Measurements from ENCODE around the gene MKKS. TPM values are rescaled to one million over a fixed set of nuclear protein-coding genes. Genes with fewer than 3 reads are reported as not detected.
"Not testable (repeated sequence)": the region's sequence is repeated elsewhere in the genome, so short reads cannot be mapped to it uniquely, and the experiment has no call there.

MKKS gene
- polyA plus RNA-seq, 4 donors: 32.0 to 40.4 (median 38.6) TPM

GRCh38 chr20:10417218-10417617 lies 16.8 kb downstream of the MKKS start:
- DNase-seq (ENCODE audit: low read depth in 4 of 4, low spot score in 3 of 4): not testable (repeated sequence)

DNA sequence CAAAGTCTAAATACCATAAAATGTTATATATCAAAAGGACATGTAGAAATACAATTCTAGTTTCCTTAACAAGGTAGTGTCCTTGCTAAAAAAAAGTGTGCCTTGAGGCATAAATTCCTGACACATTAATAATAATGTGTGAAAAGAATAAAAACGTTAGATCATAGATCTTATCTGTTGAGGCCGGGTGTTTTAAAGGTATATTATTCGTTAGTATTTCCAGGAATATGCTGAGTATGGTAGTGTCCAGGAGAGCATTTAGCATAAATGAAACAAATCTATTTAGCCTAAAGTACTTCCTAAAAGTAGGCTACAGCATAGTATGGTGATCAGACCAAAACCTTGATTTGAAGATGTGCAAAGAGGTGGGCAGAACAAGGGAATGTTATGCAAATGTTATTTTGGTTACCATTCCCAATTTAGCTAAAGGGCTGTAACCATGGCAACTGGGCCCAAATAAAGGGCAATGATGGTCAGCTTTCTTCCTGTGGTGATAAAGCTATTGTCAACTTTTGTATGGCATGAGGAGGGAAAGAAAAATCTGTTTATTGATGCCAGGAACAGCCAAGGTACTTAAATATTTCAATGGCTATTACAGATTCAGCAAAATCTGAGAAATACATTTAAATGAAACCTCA lies 18.9 kb downstream of the MKKS start:
- DNase-seq (ENCODE audit: low read depth in 4 of 4, low spot score in 3 of 4): no peak

DNA sequence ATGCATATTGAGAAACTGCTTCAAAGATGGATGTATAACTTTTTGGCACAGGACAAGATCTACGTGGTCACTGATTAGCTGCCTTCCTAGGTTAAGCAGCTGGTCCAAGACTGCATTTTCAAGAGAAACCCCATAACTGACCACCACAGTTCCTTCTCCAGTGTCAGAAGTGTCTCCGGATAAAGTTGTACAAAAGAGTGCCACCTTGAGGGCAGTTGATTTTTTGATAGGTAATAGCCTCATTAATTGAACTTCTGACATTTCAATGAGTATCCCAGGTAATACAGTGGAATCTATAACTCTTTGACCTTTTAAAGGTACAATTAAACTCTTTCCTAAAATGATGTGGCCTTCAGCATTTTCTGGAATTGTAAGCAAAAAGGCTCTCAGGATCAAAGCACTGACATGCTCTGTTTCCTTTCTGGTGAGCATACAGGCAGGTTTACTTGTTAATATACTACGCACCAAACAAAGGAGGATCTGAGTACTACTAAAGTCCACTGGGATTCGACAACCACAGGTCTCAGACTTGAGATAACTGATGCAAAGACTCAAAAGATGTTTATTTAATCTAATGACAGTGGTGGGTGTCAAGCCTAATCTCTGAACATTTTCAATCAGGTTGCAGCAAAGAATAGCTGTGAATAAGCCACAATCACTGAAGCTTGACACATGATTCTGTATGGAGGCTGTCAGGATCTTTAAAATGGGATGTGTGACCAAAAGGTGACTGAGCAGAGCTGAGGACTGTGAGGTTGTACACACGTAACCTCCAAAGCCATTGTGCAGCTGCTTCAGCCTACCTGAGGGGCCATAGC lies 21.2 kb downstream of the MKKS start:
- DNase-seq (ENCODE audit: low read depth in 4 of 4, low spot score in 3 of 4): no peak

DNA sequence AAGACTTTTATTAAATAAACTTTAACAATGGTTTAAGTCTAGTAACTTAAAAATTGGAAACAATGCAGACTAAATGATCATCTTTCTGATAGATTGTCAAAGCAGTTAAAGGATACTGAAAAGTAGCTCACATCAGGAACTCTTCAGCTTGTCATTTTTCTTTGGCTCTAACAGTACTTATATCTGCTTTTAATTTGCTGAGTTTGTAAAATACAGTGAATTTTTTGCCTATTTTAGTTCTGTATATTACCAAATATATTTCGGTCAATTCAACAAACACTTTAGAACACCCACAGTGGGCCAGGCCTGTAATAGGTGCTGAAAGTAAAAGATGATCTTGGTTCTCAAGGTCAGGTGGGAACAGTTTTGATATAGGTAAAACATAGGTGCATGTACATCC lies 22.3 kb downstream of the MKKS start:
- DNase-seq (ENCODE audit: low read depth in 4 of 4, low spot score in 3 of 4): no peak

DNA sequence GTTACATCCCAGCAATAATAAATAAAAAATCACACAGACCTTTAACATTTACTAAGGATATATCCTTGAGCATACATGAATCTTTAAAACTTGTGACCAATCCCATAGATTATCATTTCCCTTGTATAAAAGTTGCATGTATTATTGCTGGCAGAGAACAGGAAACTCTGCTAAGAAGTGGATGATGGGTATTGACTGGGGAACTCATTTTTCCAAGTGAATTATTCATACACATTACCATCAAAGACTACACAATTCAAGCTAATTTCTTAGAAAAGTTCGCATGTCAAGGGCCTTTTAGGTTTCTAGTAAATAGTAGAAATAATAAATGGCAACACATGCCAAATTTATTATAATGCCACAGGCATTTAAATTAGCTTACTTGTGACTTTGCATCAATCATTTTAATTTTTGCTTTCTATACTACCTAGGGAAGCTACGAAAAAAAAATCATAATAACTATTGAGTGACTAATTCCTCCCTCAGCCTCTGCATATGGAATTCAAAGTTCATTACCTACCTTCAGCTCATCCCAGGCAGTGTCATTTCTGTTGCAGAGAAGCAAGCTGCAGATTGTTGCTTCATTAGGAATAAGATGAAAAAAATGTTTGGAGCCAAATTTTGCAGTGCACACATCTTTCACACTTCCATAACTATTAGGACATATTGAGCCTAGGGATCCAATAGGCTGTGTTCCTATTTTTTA lies 25.8 kb downstream of the MKKS start:
- DNase-seq (ENCODE audit: low read depth in 4 of 4, low spot score in 3 of 4): no peak

- DNase-seq (ENCODE audit: low read depth in 4 of 4, low spot score in 3 of 4): no peak
These were observed 29.0 kb downstream of the MKKS start for GRCh38 chr20:10404959-10405530.

DNA sequence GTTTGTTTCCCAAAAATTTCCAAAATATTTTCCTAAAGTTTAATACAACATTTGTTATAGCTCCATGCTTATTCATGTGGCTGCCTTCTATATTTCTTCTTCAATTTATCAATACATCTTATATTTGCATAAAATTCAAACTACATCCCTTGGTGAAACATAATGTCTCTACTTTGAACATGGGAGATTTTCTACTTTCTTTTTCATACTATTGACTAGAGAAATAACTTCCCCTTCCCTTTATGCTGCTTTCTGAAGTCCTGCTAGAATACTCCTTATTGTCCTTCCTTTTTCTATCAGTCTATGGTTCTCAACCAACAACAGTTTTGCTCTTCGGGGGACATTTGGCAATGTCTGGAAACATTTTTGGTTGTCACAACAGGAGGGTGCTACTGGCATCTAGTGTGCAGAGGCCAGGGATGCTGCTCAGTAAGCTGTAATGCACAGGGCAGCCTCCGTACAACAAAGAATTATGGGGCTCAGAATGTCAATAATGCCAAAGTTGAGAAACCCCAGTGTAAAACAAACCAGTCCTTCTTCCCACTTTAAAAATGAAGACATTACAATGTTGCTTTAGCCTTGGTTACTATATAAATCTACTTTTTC lies 29.9 kb downstream of the MKKS start:
- no peak for DNase-seq (ENCODE audit: low read depth in 4 of 4, low spot score in 3 of 4)

DNA sequence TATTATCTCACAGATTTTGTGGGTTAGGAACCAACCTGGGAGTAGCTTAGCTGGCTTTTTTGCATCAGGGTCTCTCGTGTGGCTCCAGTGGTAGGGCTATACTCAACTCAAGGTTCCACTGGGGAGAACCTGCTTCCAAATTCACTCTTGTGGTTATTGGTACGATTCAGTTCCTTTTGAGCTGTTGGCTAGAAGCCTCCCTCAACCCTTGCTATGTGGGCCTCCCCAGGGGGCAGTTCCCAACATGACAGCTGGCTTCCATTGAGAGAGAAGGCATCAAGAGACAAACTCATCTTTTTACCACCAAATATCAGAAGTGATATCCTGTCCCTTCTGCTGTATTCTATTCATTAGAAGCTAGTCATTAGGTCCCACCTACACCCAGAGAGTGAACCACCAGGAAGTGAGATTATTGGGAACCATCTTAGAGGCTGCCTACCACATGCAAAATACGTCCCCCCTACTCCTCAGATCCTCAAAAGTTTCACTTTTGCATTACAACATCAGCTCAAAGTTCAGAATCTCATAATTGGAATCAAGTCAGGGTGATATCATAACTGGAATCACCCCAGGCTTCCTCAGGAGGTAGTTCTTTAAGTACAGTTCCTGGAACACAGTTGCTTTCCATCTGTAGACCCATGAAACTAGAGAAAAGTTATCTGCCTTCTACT lies 30.9 kb downstream of the MKKS start:
- DNase-seq (ENCODE audit: low read depth in 4 of 4, low spot score in 3 of 4): no peak

DNA sequence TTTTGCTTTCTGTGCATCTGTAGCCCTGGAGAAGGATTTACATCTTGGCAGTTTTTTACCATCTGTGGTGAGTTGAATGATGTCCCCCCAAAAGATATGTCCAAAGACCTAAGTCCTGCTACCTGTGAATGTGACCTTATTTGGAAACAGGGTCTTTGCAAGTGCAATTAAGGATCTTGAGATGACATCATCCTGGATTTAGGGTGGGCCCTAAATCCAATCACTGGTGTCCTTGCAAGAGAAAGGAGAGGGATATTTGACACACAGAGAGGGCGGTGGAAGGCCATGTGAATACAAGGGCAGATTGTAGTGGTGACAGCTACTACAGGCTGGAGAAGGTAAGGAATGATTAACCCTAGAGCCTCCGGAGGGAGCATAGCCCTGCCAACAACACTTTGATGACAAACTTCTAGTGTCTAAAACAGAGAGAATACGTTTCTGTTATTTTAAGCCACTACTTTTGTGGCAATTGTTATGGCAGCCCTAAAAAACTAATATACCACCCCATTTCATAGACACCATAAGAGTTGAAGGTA lies 35.1 kb downstream of the MKKS start:
- no peak for DNase-seq (ENCODE audit: low read depth in 4 of 4, low spot score in 3 of 4)

DNA sequence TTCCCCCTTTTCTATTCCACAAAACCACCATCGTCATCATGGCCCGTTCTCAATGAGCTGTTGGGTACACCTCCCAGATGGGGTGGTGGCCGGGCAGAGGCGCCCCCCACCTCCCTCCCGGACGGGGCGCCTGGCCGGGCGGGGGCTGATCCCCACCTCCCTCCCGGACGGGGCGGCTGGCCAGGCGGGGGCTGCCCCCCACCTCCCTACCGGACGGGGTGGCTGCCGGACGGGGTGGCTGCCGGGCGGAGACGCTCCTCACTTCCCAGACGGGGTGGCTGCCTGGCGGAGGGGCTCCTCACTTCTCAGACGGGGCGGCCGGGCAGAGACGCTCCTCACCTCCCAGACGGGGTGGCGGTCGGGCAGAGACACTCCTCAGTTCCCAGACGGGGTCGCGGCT lies 39.3 kb downstream of the MKKS start:
- not testable (repeated sequence) for DNase-seq (ENCODE audit: low read depth in 4 of 4, low spot score in 3 of 4)

- no peak for DNase-seq (ENCODE audit: low read depth in 4 of 4, low spot score in 3 of 4)
These were observed 43.3 kb downstream of the MKKS start for GRCh38 chr20:10390709-10391108.

GRCh38 chr20:10388597-10388996 lies 45.4 kb downstream of the MKKS start:
- DNase-seq (ENCODE audit: low read depth in 4 of 4, low spot score in 3 of 4): no peak

DNA sequence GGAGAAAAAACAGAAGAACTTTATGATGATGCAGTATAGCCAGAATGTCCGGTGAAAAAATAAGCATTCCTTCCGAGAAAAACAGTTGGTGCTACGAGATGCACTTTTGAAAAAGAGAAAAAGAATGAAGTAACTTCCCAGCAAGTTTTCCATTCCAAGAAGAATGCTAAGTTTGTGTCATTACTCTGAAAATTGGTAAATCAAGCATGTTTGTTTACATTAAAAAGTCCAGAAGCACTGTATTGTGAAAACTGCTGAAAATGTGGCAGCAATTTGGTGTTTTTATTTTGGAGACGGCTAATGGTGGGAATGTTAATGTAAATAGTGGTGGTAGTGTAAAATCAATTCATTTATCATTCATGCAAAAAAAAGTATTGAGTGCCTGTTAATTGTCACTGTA lies 46.3 kb downstream of the MKKS start:
- no peak for DNase-seq (ENCODE audit: low read depth in 4 of 4, low spot score in 3 of 4)

- no peak for DNase-seq (ENCODE audit: low read depth in 4 of 4, low spot score in 3 of 4)
These were observed 48.0 kb downstream of the MKKS start for GRCh38 chr20:10385850-10386544.

DNA sequence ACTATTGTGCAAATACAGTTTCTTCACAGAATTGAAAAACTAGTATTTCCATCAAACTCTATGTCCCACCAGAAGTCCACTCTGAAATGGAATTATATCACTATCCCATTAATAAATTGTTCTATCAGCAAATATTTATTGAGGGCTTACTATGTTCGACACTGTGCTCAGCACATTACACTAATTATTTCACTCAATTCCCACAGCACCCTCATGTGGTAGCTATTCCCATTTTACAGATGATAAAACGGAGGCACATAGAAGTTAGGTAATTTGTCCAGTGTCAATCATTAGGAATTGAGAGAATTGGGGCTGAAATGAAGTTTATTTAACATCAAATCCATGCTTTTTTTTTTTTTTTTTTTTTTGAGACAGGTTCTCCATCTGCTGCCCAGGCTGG lies 52.5 kb downstream of the MKKS start:
- DNase-seq (ENCODE audit: low read depth in 4 of 4, low spot score in 3 of 4): no peak

DNA sequence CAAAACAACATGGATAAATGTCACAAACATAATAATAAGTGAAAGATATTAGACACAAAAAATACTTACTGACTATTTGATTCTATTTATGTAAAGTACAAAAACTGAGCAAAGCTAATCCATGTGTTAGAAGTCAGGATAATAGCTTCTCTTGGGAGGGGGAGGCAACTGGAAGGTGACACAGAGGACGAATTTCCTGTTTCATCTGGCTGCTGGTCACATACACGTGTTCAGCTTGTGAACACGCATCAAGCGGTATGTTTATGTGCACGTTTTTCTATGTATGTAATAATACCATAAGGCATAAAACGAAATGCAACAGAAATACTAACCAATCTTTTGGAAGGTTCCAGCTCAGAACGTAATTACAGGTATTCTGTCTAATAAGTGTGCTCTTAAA lies 54.3 kb downstream of the MKKS start:
- DNase-seq (ENCODE audit: low read depth in 4 of 4, low spot score in 3 of 4): no peak

DNA sequence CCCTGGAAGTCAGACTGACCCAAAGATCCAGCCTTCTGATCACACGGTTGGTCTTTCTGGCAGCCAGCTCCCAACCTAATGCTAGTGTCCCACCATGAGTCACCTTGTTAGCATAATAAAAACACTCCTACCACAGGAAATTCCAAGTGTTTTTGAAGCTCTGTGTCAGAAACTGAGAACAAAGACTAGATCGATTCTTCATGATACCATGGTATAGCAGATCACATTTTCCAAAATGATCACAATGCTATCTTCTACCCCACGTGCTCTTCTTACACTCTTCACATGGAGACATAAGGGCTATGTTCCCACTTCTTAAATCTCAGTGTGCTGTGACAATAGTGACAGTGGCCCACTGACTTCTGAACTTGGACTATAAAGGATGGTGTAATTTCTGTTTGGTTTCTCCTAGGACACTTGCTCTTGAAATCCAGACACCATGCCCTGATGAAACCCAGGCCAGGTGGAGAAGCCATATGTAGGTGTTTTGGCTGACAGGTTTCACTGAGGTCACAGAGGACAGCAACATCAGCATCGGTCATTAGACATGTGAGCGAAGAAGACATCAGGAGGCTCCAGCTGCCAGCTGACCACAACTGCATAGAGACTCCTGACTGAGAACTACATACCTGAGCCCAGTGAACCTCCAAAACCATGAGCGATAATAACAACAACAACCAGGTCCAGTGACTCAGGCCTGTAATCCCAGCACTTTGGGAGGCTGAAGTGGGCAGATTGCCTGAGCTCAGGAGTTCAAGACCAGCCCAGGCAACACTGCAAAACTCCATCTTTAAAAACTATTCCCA lies 57.5 kb downstream of the MKKS start:
- no peak for DNase-seq (ENCODE audit: low read depth in 4 of 4, low spot score in 3 of 4)

GRCh38 chr20:10375191-10375590 lies 58.8 kb downstream of the MKKS start:
- DNase-seq (ENCODE audit: low read depth in 4 of 4, low spot score in 3 of 4): no peak

- DNase-seq (ENCODE audit: low read depth in 4 of 4, low spot score in 3 of 4): no peak
These were observed 60.0 kb downstream of the MKKS start for GRCh38 chr20:10374036-10374435.

Data from right renal pelvis (tissue), 4 donors.